CD4-positive, alpha-beta T cell treated with Interleukin-4 for 4 hours (primary cell): ENCODE measurements around the gene LRP1-AS.

Experiments
- DNase-seq: peaks from one replicate; pipeline ENCODE4 v3.0.0-alpha.2; 2020

The LRP1-AS gene

DNA sequence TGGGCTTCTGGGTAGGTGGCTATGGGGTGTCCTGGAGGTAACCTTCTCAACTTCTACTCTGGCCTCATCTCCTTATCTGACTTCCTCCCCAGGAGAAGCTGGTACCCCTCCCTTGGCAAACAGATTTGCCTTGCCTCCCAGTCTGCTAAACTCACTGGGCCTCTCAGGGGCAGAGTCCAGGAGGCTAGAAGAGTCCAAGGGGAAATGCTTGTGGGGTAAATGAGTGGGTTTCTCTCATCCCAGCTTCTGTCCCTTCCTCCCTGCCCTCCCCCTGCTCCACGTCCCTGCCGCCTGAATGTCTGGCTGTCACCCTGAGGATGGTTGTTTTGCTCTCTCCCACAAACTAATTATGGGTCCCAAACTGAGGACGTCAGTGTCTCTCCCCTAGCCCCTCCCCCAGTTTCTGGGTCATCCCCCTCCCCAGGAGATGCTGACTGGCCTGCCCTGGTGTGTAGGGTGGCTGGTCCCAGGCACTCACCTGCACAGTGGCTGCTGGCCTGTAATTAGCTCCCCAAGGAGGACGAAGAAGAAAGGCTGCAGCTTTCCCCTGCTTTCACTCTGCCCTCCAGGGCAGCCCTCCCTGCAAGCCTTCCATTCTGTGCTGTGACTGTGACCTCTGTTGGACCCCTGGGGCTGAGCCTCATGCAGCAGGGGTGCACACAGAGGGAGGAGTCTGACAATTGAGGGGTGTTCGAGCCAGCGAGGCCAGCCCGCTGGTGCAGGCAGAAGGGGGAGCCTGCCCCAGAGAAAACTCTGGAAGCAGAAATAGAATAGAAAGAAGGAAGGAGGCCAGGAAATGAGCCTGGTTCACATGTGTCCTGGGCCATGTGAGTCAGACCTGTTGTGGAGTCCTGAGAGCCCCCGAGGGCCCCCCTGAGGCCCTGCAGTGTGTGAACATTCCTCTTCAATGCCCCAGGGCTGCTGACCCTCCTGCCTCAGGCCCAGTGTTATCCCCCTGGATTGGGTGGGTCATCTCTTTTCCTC, at the start of gene LRP1-AS:
LRP1-AS (minus strand) TSS at position 659 of the 984 bp plus-strand sequence.
- no peak for DNase-seq

DNA sequence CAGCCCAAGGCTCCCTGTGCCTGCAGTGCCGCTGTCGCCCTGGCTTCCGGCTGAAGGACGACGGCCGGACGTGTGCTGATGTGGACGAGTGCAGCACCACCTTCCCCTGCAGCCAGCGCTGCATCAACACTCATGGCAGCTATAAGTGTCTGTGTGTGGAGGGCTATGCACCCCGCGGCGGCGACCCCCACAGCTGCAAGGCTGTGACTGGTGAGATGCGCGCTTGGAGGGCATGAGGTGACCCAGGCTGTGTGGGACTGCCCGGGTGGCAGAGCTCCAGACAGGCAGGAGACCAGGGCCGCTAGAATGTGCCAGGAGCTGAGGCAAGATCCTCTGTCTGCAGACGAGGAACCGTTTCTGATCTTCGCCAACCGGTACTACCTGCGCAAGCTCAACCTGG, 49.5 kb upstream of the LRP1-AS start:
- DNase-seq = no peak

DNA sequence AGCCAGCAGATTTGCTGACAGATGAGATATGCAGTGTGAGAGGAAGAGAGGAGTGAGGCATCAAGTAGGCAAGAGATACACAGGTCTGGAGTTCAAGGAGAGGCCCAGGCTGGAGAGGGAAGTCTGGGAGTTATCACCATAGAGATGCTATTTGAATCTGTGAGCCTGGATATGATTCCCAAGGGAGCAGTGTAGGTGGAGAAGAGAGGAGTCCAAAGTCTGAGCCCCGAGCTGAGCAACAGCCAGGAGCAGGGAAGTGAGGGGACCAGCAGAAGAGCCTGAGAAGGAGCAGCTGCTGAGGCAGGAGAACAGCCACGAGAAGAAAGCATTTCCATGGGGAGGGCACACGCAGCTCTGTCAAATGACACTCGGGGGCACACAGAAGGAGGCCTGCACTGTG, 49.0 kb upstream of the LRP1-AS start:
- DNase-seq = no peak

GRCh38 chr12:57195611-57196371, 48.4 kb upstream of the LRP1-AS start:
- DNase-seq = no peak

DNA sequence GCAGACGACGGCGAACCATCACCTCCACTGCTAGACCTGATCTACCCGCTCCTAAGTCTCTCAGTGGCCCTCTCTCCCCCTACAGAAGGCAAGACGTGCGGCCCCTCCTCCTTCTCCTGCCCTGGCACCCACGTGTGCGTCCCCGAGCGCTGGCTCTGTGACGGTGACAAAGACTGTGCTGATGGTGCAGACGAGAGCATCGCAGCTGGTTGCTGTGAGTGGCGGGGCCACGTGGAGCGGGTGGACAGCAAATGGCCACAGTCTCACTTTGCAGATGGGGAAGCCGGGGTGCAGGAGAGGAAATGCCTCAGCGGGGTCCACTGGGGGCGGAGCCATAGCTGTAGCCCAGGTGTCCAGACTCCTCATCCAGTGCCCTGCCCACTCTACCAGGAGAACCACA, 47.8 kb upstream of the LRP1-AS start:
- DNase-seq = no peak

DNA sequence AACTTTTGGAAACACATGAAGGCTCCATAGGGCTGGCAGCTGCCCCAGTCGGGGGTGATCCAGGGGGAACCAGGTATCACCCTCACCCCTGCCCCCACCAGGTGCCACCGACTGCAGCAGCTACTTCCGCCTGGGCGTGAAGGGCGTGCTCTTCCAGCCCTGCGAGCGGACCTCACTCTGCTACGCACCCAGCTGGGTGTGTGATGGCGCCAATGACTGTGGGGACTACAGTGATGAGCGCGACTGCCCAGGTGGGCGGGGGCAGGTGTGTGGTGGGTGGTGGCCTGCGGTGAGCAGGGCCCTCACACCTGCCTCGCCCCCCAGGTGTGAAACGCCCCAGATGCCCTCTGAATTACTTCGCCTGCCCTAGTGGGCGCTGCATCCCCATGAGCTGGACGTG, 46.8 kb upstream of the LRP1-AS start:
- no peak for DNase-seq

DNA sequence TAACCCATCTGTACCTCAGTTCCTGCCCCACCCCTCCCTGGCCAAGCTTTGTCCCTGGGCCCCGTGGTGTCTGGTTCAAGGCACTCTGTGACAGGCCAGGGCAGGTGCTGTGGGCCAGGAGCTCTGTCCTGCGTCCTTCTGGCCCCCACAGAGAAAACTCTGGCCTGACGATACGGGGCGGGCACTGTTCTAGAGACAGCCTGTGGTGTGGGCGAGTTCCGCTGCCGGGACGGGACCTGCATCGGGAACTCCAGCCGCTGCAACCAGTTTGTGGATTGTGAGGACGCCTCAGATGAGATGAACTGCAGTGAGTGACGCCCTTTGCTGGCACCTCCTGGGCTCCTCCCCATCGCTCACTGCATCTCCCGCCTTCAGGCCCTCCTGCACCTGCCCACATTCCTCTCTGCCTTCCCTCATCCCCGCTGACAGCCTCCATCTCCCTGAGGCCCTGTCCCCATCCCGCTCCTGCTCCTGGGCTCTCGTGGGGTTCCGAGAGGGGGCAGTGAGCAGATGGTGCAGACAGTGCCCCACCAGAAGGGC, 46.4 kb upstream of the LRP1-AS start:
- DNase-seq = no peak

DNA sequence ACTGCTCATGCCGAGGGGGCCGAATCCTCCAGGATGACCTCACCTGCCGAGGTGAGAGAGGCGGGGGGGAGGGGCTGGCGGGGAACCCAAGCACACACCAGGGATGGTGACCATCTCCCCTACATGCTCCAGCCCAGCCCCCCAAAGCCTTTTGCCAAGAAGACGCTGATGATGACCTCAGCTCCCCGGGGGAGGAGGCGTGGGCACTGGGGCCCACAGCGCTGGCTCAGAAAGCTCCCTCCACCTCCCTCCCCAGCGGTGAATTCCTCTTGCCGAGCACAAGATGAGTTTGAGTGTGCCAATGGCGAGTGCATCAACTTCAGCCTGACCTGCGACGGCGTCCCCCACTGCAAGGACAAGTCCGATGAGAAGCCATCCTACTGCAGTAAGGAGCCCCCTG, 45.5 kb upstream of the LRP1-AS start:
- no peak for DNase-seq

GRCh38 chr12:57191410-57191809, 44.0 kb upstream of the LRP1-AS start:
- DNase-seq = no peak

GRCh38 chr12:57190821-57191220, 43.4 kb upstream of the LRP1-AS start:
- no peak for DNase-seq

GRCh38 chr12:57190037-57190436, 42.6 kb upstream of the LRP1-AS start:
- no peak for DNase-seq

- no peak for DNase-seq
Observed at GRCh38 chr12:57188090-57188425, 40.6 kb upstream of the LRP1-AS start.

- DNase-seq = no peak
Observed at GRCh38 chr12:57187222-57188089, 40.0 kb upstream of the LRP1-AS start.

DNA sequence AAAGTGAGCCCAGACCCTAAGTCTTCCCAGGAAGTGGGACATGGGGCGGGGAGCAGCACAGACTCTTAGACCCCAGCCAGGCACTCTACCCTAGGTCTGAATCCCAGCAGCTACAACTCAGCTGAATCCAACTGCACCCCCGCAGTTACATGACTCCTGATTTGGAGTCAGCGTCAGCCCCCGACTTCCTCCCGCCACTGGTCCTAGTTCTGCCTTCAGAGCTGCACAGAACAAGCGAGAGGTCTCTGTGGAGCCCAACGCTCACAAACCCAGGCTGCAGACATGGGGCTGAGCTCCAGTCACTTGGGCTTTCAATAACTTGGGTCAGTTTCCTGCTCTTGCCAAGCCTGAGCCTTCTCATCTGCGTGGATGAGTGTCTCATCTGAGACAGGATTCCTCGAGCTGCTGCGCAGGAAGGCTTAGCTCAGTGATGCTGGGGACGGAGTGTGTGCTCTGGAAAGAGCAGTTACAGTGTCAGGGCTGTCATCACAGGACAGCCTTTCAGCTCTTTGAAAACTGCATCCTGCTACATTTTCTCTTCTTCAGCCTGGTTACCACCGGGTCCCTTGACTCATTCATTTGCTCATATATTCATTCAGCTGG, 38.6 kb upstream of the LRP1-AS start:
- DNase-seq = no peak

DNA sequence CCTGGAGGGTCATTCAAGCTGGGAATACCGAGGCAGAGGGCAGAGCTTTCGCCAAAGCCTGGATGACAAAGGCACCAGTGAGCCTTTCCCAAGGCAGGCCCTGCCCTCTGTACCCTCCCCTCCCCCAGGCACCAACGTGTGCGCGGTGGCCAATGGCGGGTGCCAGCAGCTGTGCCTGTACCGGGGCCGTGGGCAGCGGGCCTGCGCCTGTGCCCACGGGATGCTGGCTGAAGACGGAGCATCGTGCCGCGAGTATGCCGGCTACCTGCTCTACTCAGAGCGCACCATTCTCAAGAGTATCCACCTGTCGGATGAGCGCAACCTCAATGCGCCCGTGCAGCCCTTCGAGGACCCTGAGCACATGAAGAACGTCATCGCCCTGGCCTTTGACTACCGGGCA, 38.0 kb upstream of the LRP1-AS start:
- no peak for DNase-seq

GRCh38 chr12:57183939-57184725, 36.7 kb upstream of the LRP1-AS start:
- DNase-seq = no peak

DNA sequence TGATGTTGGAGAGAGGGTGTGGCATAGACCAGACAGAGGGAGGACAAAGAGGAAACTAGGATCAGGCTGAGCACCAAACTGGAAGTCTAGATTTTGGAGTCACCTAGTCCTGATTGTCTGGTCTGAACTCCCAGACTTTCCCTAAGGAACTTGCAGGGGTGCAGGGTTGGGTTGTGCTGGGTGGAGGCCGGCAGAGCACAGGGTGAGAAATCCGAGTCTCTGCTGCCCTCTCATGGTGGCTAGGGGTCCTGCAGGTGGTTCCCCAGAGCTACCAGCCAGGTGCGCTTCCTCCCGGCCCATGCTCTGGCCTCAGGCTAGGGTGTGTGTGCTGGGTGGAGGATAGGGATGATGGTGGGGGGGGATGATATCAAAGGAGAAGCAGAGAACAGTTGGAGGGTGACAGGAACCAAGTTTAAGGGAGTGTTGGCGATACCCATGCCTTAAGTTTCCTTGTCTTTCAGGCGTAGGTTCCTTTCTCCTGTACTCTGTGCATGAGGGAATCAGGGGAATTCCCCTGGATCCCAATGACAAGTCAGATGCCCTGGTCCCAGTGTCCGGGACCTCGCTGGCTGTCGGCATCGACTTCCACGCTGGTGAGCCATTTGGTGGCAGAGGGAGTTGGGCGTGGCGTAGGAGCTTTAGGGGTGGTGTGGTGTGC, 35.6 kb upstream of the LRP1-AS start:
- DNase-seq = peak; percentile 62

DNA sequence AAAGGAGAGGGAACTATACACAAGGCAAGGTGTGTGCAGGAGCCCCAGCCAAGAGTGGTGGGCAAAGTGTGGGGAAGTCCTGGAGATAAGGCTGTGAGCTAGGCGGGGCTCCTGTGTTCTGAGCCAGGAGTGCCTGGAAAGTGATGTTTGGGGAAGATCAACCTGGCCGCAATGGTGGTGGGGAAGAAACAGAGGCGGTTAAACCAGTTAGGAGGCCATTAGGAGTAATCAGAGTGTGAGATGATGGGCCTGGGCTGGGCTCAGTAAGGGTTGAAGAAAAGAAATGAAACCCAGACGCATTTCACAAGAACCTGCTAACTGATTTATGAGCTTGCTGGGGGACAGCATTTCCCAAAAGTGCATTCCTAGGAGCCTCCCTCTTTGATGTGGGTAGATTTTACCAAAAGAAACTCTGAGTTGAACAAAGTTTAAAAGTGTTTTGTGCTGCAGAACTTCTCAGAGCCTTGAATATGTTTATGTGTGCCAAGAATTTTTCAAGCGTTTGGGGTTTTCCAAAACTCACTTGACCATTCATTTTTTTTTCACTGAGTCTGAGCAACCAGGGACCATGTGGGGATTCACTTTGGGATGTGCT, 34.2 kb upstream of the LRP1-AS start:
- DNase-seq = no peak

DNA sequence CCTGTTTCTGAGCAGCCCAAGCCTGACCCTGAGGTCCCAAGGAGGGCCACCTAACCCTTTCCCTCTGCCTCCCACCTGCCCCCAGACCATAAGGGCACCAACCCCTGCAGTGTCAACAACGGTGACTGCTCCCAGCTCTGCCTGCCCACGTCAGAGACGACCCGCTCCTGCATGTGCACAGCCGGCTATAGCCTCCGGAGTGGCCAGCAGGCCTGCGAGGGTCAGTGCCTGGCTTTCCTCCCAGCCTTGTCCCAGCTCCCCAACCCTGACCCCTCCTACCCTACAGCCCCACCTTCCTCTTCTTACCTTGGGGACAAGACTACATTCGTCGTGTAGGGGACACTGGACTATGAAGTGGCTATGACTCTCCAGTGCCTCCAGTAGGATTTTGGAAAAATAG, 33.7 kb upstream of the LRP1-AS start:
- no peak for DNase-seq

- DNase-seq = no peak
Observed at GRCh38 chr12:57180321-57180989, 33.0 kb upstream of the LRP1-AS start.
